ENCODE measurements around the gene RPS6KA1. TPM values are rescaled to one million over a fixed set of nuclear protein-coding genes. Genes with fewer than 3 reads are reported as not detected.
A peak's percentile ranks its signal among the peaks of the same experiment; 100 is the strongest.
"Not testable (repeated sequence)": the region's sequence is repeated elsewhere in the genome, so short reads cannot be mapped to it uniquely, and the experiment has no call there.

The RPS6KA1 gene
- total RNA-seq, 2 donors from 2014 or later, result 174 to 198 TPM

GRCh38 chr1:26585471-26585870 is 55.9 kb downstream of the RPS6KA1 start:
- Histone ChIP-seq H3K4me3 (no peak overlapping the region), H3K27me3 (no peaks in the 10 kb centered on the region), H3K9me3 (no peaks in the 10 kb centered on the region), H3K4me1 (no peaks in the 10 kb centered on the region), H3K9ac (ENCODE audit: low read depth in 2 of 2, low read length in 2 of 2) (no peak overlapping the region), H3K36me3 (no peaks in the 10 kb centered on the region), H3K27ac (no peak overlapping the region)
- intact Hi-C loops (cut with DNase I), result loop anchor here (10.0 kb wide), 1 partner anchor 91 kb away; no protein-coding TSS in a partner anchor
- DNase-seq, result no peak
- no peak for TF ChIP-seq CTCF (IDR thresholded peaks at IDR 0.05)

GRCh38 chr1:26593385-26593784 is 63.8 kb downstream of the RPS6KA1 start:
- H3K9ac ChIP-seq (ENCODE audit: low read depth in 2 of 2, low read length in 2 of 2), result no peak overlapping the region
- no peaks in the 10 kb centered on the region for H3K27me3 ChIP-seq
- DNase-seq, result no peak
- no peaks in the 10 kb centered on the region for H3K36me3 ChIP-seq
- no peaks in the 10 kb centered on the region for H3K4me1 ChIP-seq
- H3K9me3 ChIP-seq, result no peaks in the 10 kb centered on the region
- no peak for TF ChIP-seq CTCF (IDR thresholded peaks at IDR 0.05)
- intact Hi-C loops (cut with DNase I), result no loop called here
- no peak overlapping the region for H3K4me3 ChIP-seq
- H3K27ac ChIP-seq, result no peak overlapping the region

DNA sequence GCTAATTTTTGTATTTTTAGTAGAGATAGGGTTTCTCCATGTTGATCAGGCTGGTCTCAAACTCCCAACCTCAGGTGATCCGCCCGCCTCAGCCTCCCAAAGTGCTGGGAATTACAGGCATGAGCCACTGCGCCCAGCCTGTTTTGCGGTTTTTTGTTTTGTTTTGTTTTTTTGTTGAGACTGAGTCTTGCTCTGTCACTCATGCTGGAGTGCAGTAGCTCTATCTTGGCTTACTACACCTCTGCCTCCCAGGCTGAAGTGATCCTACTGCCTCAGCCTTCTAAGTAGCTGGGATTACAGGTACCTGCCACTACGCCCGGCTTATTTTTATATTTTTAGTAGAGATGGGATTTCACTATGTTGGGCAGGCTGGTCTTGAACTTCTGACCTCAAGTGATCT is 65.0 kb downstream of the RPS6KA1 start:
- H3K9ac ChIP-seq (ENCODE audit: low read depth in 2 of 2, low read length in 2 of 2); H3K27me3 ChIP-seq; H3K4me1 ChIP-seq; intact Hi-C loops (cut with DNase I); H3K4me3 ChIP-seq; H3K9me3 ChIP-seq; H3K27ac ChIP-seq; DNase-seq; H3K36me3 ChIP-seq: not testable (repeated sequence)

GRCh38 chr1:26597629-26598039 is 68.1 kb downstream of the RPS6KA1 start:
- DNase-seq, result no peak

DNA sequence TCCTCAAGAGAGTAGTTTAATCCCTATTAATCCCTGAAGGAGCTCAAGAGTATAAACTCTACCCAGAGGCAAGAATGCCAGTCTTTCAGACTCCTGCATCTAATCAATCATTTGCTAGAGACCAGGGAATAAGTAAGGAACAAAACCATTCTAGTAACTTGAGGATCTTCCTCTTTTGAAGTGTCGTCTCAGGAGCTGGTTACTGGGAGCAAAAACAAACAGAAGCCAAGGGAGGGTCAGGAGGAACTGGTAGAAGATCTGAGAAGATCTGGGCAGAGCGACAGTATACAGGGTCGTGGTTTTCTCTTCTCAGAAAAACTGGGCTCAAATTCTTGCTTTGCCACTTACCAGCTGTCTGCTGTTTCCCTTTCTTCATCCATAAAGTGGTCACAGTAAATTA is 69.3 kb downstream of the RPS6KA1 start:
- H3K4me3 ChIP-seq, result no peak overlapping the region
- H3K9me3 ChIP-seq, result no peaks in the 10 kb centered on the region
- no peak overlapping the region for H3K27ac ChIP-seq
- TF ChIP-seq CTCF (IDR thresholded peaks at IDR 0.05), result no peak
- no peaks in the 10 kb centered on the region for H3K4me1 ChIP-seq
- intact Hi-C loops (cut with DNase I), result no loop called here
- H3K27me3 ChIP-seq, result no peaks in the 10 kb centered on the region
- no peak overlapping the region for H3K9ac ChIP-seq (ENCODE audit: low read depth in 2 of 2, low read length in 2 of 2)
- no peak for DNase-seq
- no peaks in the 10 kb centered on the region for H3K36me3 ChIP-seq

More at GRCh38 chr1:26597629-26598039, 68.1 kb downstream of the RPS6KA1 start:
- Histone ChIP-seq H3K9me3 (no peaks in the 10 kb centered on the region), H3K27ac (no peak overlapping the region), H3K36me3 (no peaks in the 10 kb centered on the region), H3K9ac (ENCODE audit: low read depth in 2 of 2, low read length in 2 of 2) (no peak overlapping the region), H3K4me1 (no peaks in the 10 kb centered on the region), H3K4me3 (no peak overlapping the region), H3K27me3 (no peaks in the 10 kb centered on the region)
- peak; percentile 66 for TF ChIP-seq CTCF (IDR thresholded peaks at IDR 0.05)
- intact Hi-C loops (cut with DNase I), result no loop called here

DNA sequence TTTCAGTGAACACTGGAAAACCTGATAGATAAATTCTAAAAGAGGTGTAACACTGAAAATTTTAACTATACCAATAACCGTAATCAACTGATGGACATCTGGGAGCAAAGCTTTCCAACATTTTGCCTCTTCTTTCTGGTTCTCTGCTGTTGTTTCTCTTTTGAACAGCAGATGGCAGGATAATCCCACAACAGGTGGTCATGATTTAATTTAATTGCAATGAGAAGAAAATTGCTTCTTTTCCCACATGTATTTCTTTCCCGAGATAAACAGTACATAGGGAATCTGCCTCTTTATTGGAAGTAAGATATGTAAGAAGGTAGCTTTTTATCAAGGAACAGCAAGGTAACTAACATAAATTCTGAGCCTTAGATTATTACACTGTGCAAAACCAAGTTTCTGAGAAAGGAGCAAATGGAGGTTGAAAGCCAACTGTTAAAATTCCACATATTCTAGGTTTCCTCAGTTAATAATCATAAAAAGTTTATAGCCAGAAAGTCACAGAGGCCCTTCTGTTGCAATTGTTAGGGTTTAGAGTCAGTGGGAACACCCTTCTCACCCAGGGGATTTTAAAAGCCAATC is 72.9 kb downstream of the RPS6KA1 start:
- no peaks in the 10 kb centered on the region for H3K4me1 ChIP-seq
- no peak overlapping the region for H3K4me3 ChIP-seq
- H3K27me3 ChIP-seq, result no peaks in the 10 kb centered on the region
- intact Hi-C loops (cut with DNase I), result loop anchor here (2.0 to 5.0 kb wide), 3 partner anchors 74 to 275 kb away; no protein-coding TSS in a partner anchor
- peak; percentile 88 for TF ChIP-seq CTCF (IDR thresholded peaks at IDR 0.05)
- H3K27ac ChIP-seq, result no peak overlapping the region
- H3K36me3 ChIP-seq, result no peaks in the 10 kb centered on the region
- no peak overlapping the region for H3K9ac ChIP-seq (ENCODE audit: low read depth in 2 of 2, low read length in 2 of 2)
- peak; percentile 69 for DNase-seq
- H3K9me3 ChIP-seq, result no peaks in the 10 kb centered on the region
